ENCODE data around the gene MSRB1.

DNA sequence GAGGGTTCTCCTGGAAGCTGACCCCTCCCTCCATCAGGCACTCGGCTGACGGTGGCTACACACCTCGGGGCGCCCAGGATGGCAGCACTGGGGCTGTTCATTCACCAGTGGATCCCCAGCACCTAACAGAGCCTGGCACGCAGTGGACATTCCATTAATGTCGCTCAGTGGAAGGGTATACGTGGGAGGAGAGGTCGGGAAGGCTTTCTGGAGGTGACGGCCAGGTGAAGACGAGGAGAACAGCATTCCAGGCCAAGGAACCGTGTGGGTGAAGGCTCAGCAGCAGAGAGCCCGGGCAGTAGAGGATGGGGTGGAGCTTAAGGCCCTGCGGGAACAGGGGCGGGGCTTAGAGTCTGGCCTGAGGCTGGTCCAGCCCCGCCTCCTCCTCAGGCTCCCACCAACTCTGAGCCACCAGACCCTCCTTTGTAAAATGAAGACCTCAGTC, 22.2 kb downstream of the MSRB1 start:
- TF ChIP-seq CTCF (IDR thresholded peaks at IDR 0.05) (no peak), POLR2A (IDR thresholded peaks at IDR 0.05) (no peak)
